Endothelial cell of umbilical vein (primary cell): Measurements from ENCODE around the gene DTX4. TPM values are rescaled to one million over a fixed set of nuclear protein-coding genes. Genes with fewer than 3 reads are reported as not detected.

Experiments
- BruUV-seq: library from RNA; stranded (reverse); fragments of 400-500 nt; replicated peaks from 2 replicates; lab custom pipeline; 2021; lab: Mats Ljungman, UMichigan
- CTCF ChIA-PET: fragments of 300-600, 350-600 bp; sonication (Branson Sonifier 250); formaldehyde crosslinking; loops from one replicate; lab custom pipeline; 2021; ENCODE audit warnings: antibody characterized with exemption, inconsistent platforms; lab: Charles Lee
- POLR2A ChIA-PET: fragments of 300-600, 350-600 bp; sonication (Branson Sonifier 250); formaldehyde crosslinking; loops from one replicate; lab custom pipeline; 2021; ENCODE audit warnings: antibody characterized with exemption, inconsistent platforms; lab: Charles Lee
- DNase-seq: peaks from one replicate; pipeline ENCODE4 v3.0.0-alpha.2; 2011; ENCODE audit warnings: low read depth, low spot score
- FAIRE-seq: peaks from 2 replicates; lab custom pipeline; 2011; peaks lifted over from hg19 to GRCh38; lab: Jason Lieb, UNC
- H2AFZ ChIP-seq: 2 replicates; pipeline ENCODE4 v1.6.0; 2012; ENCODE audit warnings: low read depth, low read length, control low read depth, inconsistent platforms
- H3K27ac ChIP-seq: 2 replicates; pipeline ENCODE4 v1.5.1; 2011; ENCODE audit warnings: low read depth, mild to moderate bottlenecking, control low read depth, low read length, moderate library complexity; ENCODE audit not compliant: insufficient read depth
- H3K27me3 ChIP-seq, 2 experiments: 2 replicates each; pipeline versions ENCODE4 v1.6.0 to v1.6.1; 2011; ENCODE audit warnings: low read length in 2 of 2, mixed read lengths in 1 of 2; ENCODE audit not compliant: control insufficient read depth in 2 of 2, insufficient read depth in 2 of 2
- H3K36me3 ChIP-seq, 2 experiments: 2 replicates in 1 of 2; 3 replicates in 1 of 2; pipeline ENCODE4 v1.5.1; 2011; ENCODE audit warnings: low read length in 2 of 2, mild to moderate bottlenecking in 1 of 2, moderate library complexity in 1 of 2; ENCODE audit not compliant: control insufficient read depth in 2 of 2, insufficient read depth in 2 of 2; ENCODE audit errors: extremely low read depth in 1 of 2
- H3K4me1 ChIP-seq: 3 replicates; pipeline ENCODE4 v1.5.1; 2011; ENCODE audit warnings: mild to moderate bottlenecking, low read length; ENCODE audit not compliant: control insufficient read depth, insufficient read depth; ENCODE audit errors: extremely low read depth
- H3K4me2 ChIP-seq: 2 replicates; pipeline ENCODE4 v1.6.1; 2011; ENCODE audit warnings: low read length, control low read depth, mixed read lengths; ENCODE audit not compliant: insufficient read depth
- H3K4me3 ChIP-seq, 3 experiments: fragments of 200-600 bp in 1 of 3; sonication (generic), shearing (Covaris generic) in 1 of 3; replicated peaks in 1 of 3; 2 replicates each; pipeline ENCODE4 v1.5.1; 2011 to 2016; ENCODE audit warnings: control low read depth in 3 of 3, low read length in 3 of 3, mild to moderate bottlenecking in 2 of 3, inconsistent platforms in 1 of 3, low read depth in 1 of 3, moderate library complexity in 1 of 3; ENCODE audit not compliant: insufficient read depth in 1 of 3
- H3K79me2 ChIP-seq: 2 replicates; pipeline ENCODE4 v1.6.0; 2012; ENCODE audit warnings: low read length, inconsistent platforms; ENCODE audit not compliant: control insufficient read depth, insufficient read depth
- H3K9ac ChIP-seq: replicated peaks from 2 replicates; pipeline ENCODE3; 2011; ENCODE audit warnings: low read length, control low read depth; ENCODE audit not compliant: insufficient read depth; ENCODE audit errors: extremely low read depth
- H3K9me1 ChIP-seq: replicated peaks from 3 replicates; pipeline ENCODE4 v1.6.0; 2011; ENCODE audit warnings: mild to moderate bottlenecking, low read length; ENCODE audit not compliant: control insufficient read depth, insufficient read depth; ENCODE audit errors: extremely low read depth
- H3K9me3 ChIP-seq: replicated peaks from 2 replicates; pipeline ENCODE4 v1.5.1; 2012; ENCODE audit warnings: low read length, inconsistent platforms; ENCODE audit not compliant: control insufficient read depth, insufficient read depth
- H4K20me1 ChIP-seq: replicated peaks from 2 replicates; pipeline ENCODE3; 2011; ENCODE audit warnings: mild to moderate bottlenecking, low read length; ENCODE audit not compliant: control insufficient read depth, insufficient read depth; ENCODE audit errors: extremely low read depth
- CTCF ChIP-seq, 2 donors: IDR thresholded peaks; 1 replicate in 1 of 2; 2 replicates in 1 of 2; pipeline ENCODE4 v1.5.1; 2011; ENCODE audit warnings: low read length in 2 of 2, mild to moderate bottlenecking in 2 of 2, moderate library complexity in 2 of 2, control low read depth in 1 of 2, inconsistent platforms in 1 of 2, low read depth in 1 of 2; ENCODE audit not compliant: insufficient read depth in 1 of 2; ENCODE audit errors: extremely low read depth in 1 of 2
- EZH2 ChIP-seq: IDR thresholded peaks from 2 replicates; pipeline ENCODE4 v1.6.1; 2012; ENCODE audit warnings: borderline replicate concordance, low read depth, mild to moderate bottlenecking, moderate library complexity, low read length, inconsistent platforms; ENCODE audit not compliant: severe bottlenecking
- FOS ChIP-seq: IDR thresholded peaks from 2 replicates; pipeline ENCODE4 v1.6.1; 2011; ENCODE audit warnings: mild to moderate bottlenecking, low read length, moderate library complexity, borderline replicate concordance; ENCODE audit not compliant: insufficient read depth
- GATA2 ChIP-seq: IDR thresholded peaks from 2 replicates; pipeline ENCODE4 v1.7.0; 2011; ENCODE audit warnings: low read depth, mild to moderate bottlenecking, moderate library complexity, mixed read lengths, low read length; ENCODE audit not compliant: insufficient read length, insufficient read depth
- JUN ChIP-seq: IDR thresholded peaks from 2 replicates; pipeline ENCODE4 v1.6.1; 2011; ENCODE audit warnings: borderline replicate concordance, low read depth; ENCODE audit not compliant: insufficient read length, insufficient read depth
- MAX ChIP-seq: IDR thresholded peaks from 2 replicates; pipeline ENCODE4 v1.6.1; 2011; ENCODE audit not compliant: insufficient read depth, insufficient read length
- MYC ChIP-seq: IDR thresholded peaks from one replicate; pipeline ENCODE4 v1.6.1; 2011; ENCODE audit warnings: mild to moderate bottlenecking, low read depth, low read length
- POLR2A ChIP-seq: IDR thresholded peaks from 2 replicates; pipeline ENCODE4 v1.6.1; 2012; ENCODE audit warnings: low read depth, mild to moderate bottlenecking, control low read depth, low read length
- POLR2AphosphoS5 ChIP-seq: IDR thresholded peaks from 2 replicates; pipeline ENCODE4 v1.6.1; 2012; ENCODE audit warnings: low read depth, mild to moderate bottlenecking, control low read depth, low read length, moderate library complexity; ENCODE audit not compliant: insufficient read depth
- dilution Hi-C: fragments of 300-500 bp; cut with MboI; formaldehyde crosslinking; loops from one replicate; pipeline ENCODE4 v1.15.0; 2019; ENCODE audit warnings: low sequenced_read_pairs; ENCODE audit not compliant: extremely low pct_ligation_motif_present
- intact Hi-C: fragments of 100-400 bp; cut with micrococcal nuclease; formaldehyde crosslinking; loops from one replicate; pipeline ENCODE4 v1.10.0; 2022
- polyA plus RNA-seq, 4 experiments: library from polyadenylated mRNA; depleted of rRNA in 3 of 4; stranded (reverse) in 3 of 4; unstranded in 1 of 4; fragments of >200 nt; gene quantifications; 2 replicates each; pipeline versions ENCODE4 v1.2.1 to v1.2.3, GENCODE V29; 2011 to 2012; ENCODE audit warnings: missing spikeins in 1 of 4
- total RNA-seq: library from RNA; stranded (reverse); gene quantifications from 2 replicates; pipeline ENCODE4 v1.2.3, GENCODE V29; 2021

The DTX4 gene
- total and polyA plus RNA-seq, 2 donors (not counting 3 experiments of a cell fraction or from before 2014, with no cell fraction given), result 0.08 to 0.91 TPM

- TF ChIP-seq MAX (no peak), MYC (no peak), FOS (no peak), GATA2 (no peak), EZH2 (no peak), JUN (no peak), CTCF (IDR thresholded peaks at IDR 0.05; ENCODE audit: extremely low read depth in 1 of 2, insufficient read depth in 1 of 2, low read depth in 1 of 2, low read length in 2 of 2) (no peak), POLR2AphosphoS5 (no peak), POLR2A (no peak)
- intact Hi-C loops (no loop called here), dilution Hi-C loops (no loop called here)
- CTCF ChIA-PET, result interaction anchor here (0.9 to 6.4 kb wide), 6 partner anchors 7 to 37 kb away, joined by 3 to 74 read pairs (median 4); partner anchors contain the start of gene DTX4
- Histone ChIP-seq H3K4me2 (no peak overlapping the region), H2AFZ (no peak overlapping the region), H3K27me3 (peaks cover 6 to 9% of the 10 kb centered on the region in 2 experiments), H3K9ac (no peak overlapping the region), H3K9me3 (no peaks in the 10 kb centered on the region), H3K4me1 (peaks cover 2% of the 10 kb centered on the region), H3K4me3 (no peak overlapping the region), H3K36me3 (no peaks in the 10 kb centered on the region), H3K79me2 (no peaks in the 10 kb centered on the region), H3K27ac (no peak overlapping the region), H3K9me1 (no peaks in the 10 kb centered on the region), H4K20me1 (no peaks in the 10 kb centered on the region)
- no peak for DNase-seq
- FAIRE-seq, result no peak
- BruUV-seq, result no TSS peak
- POLR2A ChIA-PET, result no interaction called here
Measured at GRCh38 chr11:59184691-59185339, 12.9 kb downstream of the DTX4 start.
